ENCODE data around the gene INTS3. TPM values are rescaled to one million over a fixed set of nuclear protein-coding genes. Genes with fewer than 3 reads are reported as not detected.

Gene INTS3
- total RNA-seq, 2 donors from 2014 or later = 21.8 to 26.7 TPM

GRCh38 chr1:153775458-153776327, 47.8 kb downstream of the INTS3 start:
- peak overlapping the region; percentile 81 to 82 for H3K27ac ChIP-seq
- H3K4me1 ChIP-seq = peaks cover 0 to 92% of the 10 kb centered on the region in 2 donors
- no peaks in the 10 kb centered on the region for H3K9me3 ChIP-seq
- H3K27me3 ChIP-seq = no peaks in the 10 kb centered on the region
- peak overlapping the region; percentile 56 to 67 for H3K4me3 ChIP-seq
- DNase-seq (ENCODE audit: low spot score) = peak; percentile 69
- no peak for TF ChIP-seq CTCF (IDR thresholded peaks at IDR 0.05)
- peaks cover 21% of the 10 kb centered on the region for H3K36me3 ChIP-seq

- Histone ChIP-seq H3K4me1 (peaks cover 0 to 86% of the 10 kb centered on the region in 2 donors), H3K4me3 (peak overlapping the region; percentile 56 to 67), H3K36me3 (peaks cover 16% of the 10 kb centered on the region), H3K9me3 (no peaks in the 10 kb centered on the region), H3K27ac (peak overlapping the region; percentile 81 to 82), H3K27me3 (no peaks in the 10 kb centered on the region)
- TF ChIP-seq CTCF (IDR thresholded peaks at IDR 0.05) = no peak
- DNase-seq (ENCODE audit: low spot score) = no peak
Measured at GRCh38 chr1:153776352-153776751, 48.5 kb downstream of the INTS3 start.

- Histone ChIP-seq H3K4me1 (peaks cover 0 to 82% of the 10 kb centered on the region in 2 donors), H3K4me3 (peak overlapping the region in 1 of 2 donors; percentile 67), H3K9me3 (no peaks in the 10 kb centered on the region), H3K36me3 (peaks cover 12% of the 10 kb centered on the region), H3K27ac (no peak overlapping the region), H3K27me3 (no peaks in the 10 kb centered on the region)
- no peak for DNase-seq (ENCODE audit: low spot score)
- no peak for TF ChIP-seq CTCF (IDR thresholded peaks at IDR 0.05)
Measured at GRCh38 chr1:153776845-153777370, 49.1 kb downstream of the INTS3 start.

GRCh38 chr1:153777648-153778047, 49.8 kb downstream of the INTS3 start:
- H3K9me3 ChIP-seq = no peaks in the 10 kb centered on the region
- peaks cover 7% of the 10 kb centered on the region for H3K36me3 ChIP-seq
- no peak for TF ChIP-seq CTCF (IDR thresholded peaks at IDR 0.05)
- no peak overlapping the region for H3K27ac ChIP-seq
- no peak overlapping the region for H3K4me3 ChIP-seq
- peaks cover 0 to 79% of the 10 kb centered on the region in 2 donors for H3K4me1 ChIP-seq
- no peak for DNase-seq (ENCODE audit: low spot score)
- no peaks in the 10 kb centered on the region for H3K27me3 ChIP-seq

- H3K4me3 ChIP-seq = no peak overlapping the region
- no peak overlapping the region for H3K27ac ChIP-seq
- peaks cover 0 to 80% of the 10 kb centered on the region in 2 donors for H3K4me1 ChIP-seq
- no peaks in the 10 kb centered on the region for H3K27me3 ChIP-seq
- DNase-seq (ENCODE audit: low spot score) = no peak
- peaks cover under 1% of the 10 kb centered on the region for H3K36me3 ChIP-seq
- TF ChIP-seq CTCF (IDR thresholded peaks at IDR 0.05) = no peak
- H3K9me3 ChIP-seq = no peaks in the 10 kb centered on the region
Measured at GRCh38 chr1:153778051-153778823, 50.4 kb downstream of the INTS3 start.

Measured in right atrium auricular region (tissue), 2 donors.